Stimulated activated memory B cell treated with anti-CD40 and anti-IgM and Interleukin-4, amounts not matched to agents 10 μg/mL and 1 μg/mL and 100 μg/mL, for 72 hours (primary cell): ENCODE measurements around the gene POU2AF1.

Experiments used
- ATAC-seq: fragments of 150-1000 bp; cut with Tn5 transposase; 2 replicates; pipeline ENCODE4 v1.10.0; 2021
- H3K27ac Mint-ChIP-seq: one replicate; pipeline ENCODE4 v1.8.0; 2022; ENCODE audit warnings: mild to moderate bottlenecking, mixed read lengths
- H3K27me3 Mint-ChIP-seq: one replicate; pipeline ENCODE4 v1.8.0; 2022; ENCODE audit warnings: mixed read lengths
- H3K36me3 Mint-ChIP-seq: one replicate; pipeline ENCODE4 v1.8.0; 2022; ENCODE audit warnings: mixed read lengths
- H3K4me1 Mint-ChIP-seq: one replicate; pipeline ENCODE4 v1.8.0; 2022; ENCODE audit warnings: mixed read lengths
- H3K4me3 Mint-ChIP-seq: one replicate; pipeline ENCODE4 v1.8.0; 2022; ENCODE audit warnings: mild to moderate bottlenecking, moderate library complexity, mixed read lengths
- H3K9me3 Mint-ChIP-seq: one replicate; pipeline ENCODE4 v1.8.0; 2022; ENCODE audit warnings: mixed read lengths

The POU2AF1 gene

DNA sequence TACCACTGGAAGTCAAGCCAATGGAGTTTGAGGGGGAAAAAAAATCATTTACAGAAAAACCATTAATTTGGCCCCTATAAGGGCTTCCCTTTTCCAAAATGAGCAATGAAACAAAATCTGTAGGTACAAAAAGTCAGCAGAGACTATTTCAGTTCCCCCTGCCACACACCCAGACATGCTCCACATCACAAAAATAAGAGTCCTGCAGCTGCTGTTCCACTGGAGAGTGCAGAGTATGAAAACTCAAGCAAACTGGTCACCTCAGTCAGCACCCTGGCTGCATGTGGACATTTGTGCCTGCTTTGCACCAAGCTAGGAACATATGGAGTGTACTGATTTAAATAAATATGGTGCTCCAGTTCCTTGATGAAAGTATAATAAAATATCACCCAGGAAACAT is 15.1 kb downstream of the POU2AF1 start:
- Mint-ChIP-seq H3K27ac (no peak overlapping the region), H3K27me3 (no peaks in the 10 kb centered on the region), H3K9me3 (no peaks in the 10 kb centered on the region), H3K4me3 (peak overlapping the region; percentile 67), H3K4me1 (peaks cover 84% of the 10 kb centered on the region), H3K36me3 (peaks cover 65% of the 10 kb centered on the region)
- ATAC-seq, result peak; percentile 69

- H3K4me3 Mint-ChIP-seq, result peak overlapping the region; percentile 51
- H3K36me3 Mint-ChIP-seq, result peaks cover 61% of the 10 kb centered on the region
- H3K27ac Mint-ChIP-seq, result no peak overlapping the region
- no peaks in the 10 kb centered on the region for H3K27me3 Mint-ChIP-seq
- peaks cover 73% of the 10 kb centered on the region for H3K4me1 Mint-ChIP-seq
- no peaks in the 10 kb centered on the region for H3K9me3 Mint-ChIP-seq
- no peak for ATAC-seq
Observed at GRCh38 chr11:111362887-111363411, 16.1 kb downstream of the POU2AF1 start.

- Mint-ChIP-seq H3K27ac (no peak overlapping the region), H3K4me3 (peak overlapping the region; percentile 8), H3K9me3 (no peaks in the 10 kb centered on the region), H3K27me3 (no peaks in the 10 kb centered on the region), H3K36me3 (peaks cover 61% of the 10 kb centered on the region), H3K4me1 (peaks cover 68% of the 10 kb centered on the region)
- ATAC-seq, result no peak
Observed at GRCh38 chr11:111361874-111362273, 17.2 kb downstream of the POU2AF1 start.

DNA sequence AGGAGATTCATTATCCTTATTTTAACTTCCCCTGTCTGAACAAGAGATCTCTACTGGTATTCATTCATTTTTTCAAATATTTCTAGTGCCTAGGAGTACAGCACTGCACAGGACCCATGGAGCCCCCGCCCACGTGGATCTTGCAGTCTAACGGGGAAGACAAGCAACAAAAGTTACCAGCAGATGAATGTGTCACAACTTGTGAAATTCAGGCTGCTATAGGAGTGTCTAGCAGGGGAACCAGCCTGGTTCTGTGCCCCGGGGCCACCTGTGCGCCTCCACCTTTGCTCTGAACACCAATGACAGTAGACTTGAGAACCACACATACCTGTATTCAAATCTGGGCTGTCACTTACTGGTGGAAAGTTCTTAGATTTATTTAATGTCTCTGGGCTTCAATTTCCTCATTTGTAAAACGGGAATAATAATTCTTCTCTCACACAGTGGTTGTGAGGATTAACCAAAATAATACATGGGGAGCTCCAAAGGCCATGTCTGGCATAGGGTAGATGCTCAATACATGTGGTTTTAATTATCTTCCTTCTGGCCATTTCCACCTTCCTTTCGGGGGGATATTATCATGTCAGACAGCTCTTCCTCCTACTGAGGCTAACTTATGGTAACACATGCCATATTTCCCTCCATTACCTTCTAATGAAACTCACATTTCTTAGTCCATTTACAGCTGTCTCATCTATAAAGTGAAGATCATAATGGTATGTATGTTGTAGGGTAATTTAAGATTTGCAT is 17.8 kb downstream of the POU2AF1 start:
- Mint-ChIP-seq H3K27me3 (no peaks in the 10 kb centered on the region), H3K36me3 (peaks cover 60% of the 10 kb centered on the region), H3K27ac (no peak overlapping the region), H3K9me3 (no peaks in the 10 kb centered on the region), H3K4me3 (peak overlapping the region; percentile 8), H3K4me1 (peaks cover 67% of the 10 kb centered on the region)
- no peak for ATAC-seq

- Mint-ChIP-seq H3K27ac (no peak overlapping the region), H3K36me3 (peaks cover 62% of the 10 kb centered on the region), H3K27me3 (no peaks in the 10 kb centered on the region), H3K9me3 (no peaks in the 10 kb centered on the region), H3K4me3 (no peak overlapping the region), H3K4me1 (peaks cover 59% of the 10 kb centered on the region)
- ATAC-seq, result no peak
Observed at GRCh38 chr11:111360150-111361043, 18.7 kb downstream of the POU2AF1 start.

GRCh38 chr11:111359223-111360149 is 19.6 kb downstream of the POU2AF1 start:
- H3K9me3 Mint-ChIP-seq, result no peaks in the 10 kb centered on the region
- no peak for ATAC-seq
- H3K27ac Mint-ChIP-seq, result no peak overlapping the region
- peaks cover 59% of the 10 kb centered on the region for H3K4me1 Mint-ChIP-seq
- H3K36me3 Mint-ChIP-seq, result peaks cover 62% of the 10 kb centered on the region
- peak overlapping the region; percentile 25 for H3K4me3 Mint-ChIP-seq
- H3K27me3 Mint-ChIP-seq, result no peaks in the 10 kb centered on the region

GRCh38 chr11:111358038-111359001 is 20.8 kb downstream of the POU2AF1 start:
- Mint-ChIP-seq H3K4me1 (peaks cover 59% of the 10 kb centered on the region), H3K9me3 (no peaks in the 10 kb centered on the region), H3K27ac (no peak overlapping the region), H3K36me3 (peaks cover 68% of the 10 kb centered on the region), H3K4me3 (no peak overlapping the region), H3K27me3 (no peaks in the 10 kb centered on the region)
- ATAC-seq, result peak; percentile 70

- H3K9me3 Mint-ChIP-seq, result no peaks in the 10 kb centered on the region
- no peak overlapping the region for H3K4me3 Mint-ChIP-seq
- H3K36me3 Mint-ChIP-seq, result peaks cover 68% of the 10 kb centered on the region
- peak overlapping the region; percentile 81 for H3K27ac Mint-ChIP-seq
- peaks cover 59% of the 10 kb centered on the region for H3K4me1 Mint-ChIP-seq
- H3K27me3 Mint-ChIP-seq, result no peaks in the 10 kb centered on the region
- no peak for ATAC-seq
Observed at GRCh38 chr11:111357150-111358037, 21.7 kb downstream of the POU2AF1 start.

DNA sequence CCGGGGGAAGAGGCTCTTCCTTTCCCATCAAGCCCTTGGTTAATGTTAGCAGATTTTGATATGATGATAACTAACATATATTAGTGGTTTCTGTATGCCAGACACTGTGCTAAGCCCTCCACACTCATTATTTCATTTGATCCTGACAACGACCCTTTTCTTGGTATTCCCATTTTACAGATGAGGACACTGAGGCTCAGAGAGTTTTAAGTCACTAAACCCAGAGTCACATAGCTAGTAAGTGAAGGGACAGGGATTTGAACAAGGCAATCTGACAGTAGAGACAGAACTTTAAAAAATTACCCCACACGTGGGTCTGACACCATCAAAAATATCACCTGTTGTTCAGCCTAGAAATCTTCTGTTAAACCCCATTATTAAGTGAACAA is 22.4 kb downstream of the POU2AF1 start:
- H3K27me3 Mint-ChIP-seq, result no peaks in the 10 kb centered on the region
- H3K36me3 Mint-ChIP-seq, result peaks cover 65% of the 10 kb centered on the region
- H3K27ac Mint-ChIP-seq, result peak overlapping the region; percentile 81
- H3K9me3 Mint-ChIP-seq, result no peaks in the 10 kb centered on the region
- H3K4me1 Mint-ChIP-seq, result peaks cover 55% of the 10 kb centered on the region
- no peak overlapping the region for H3K4me3 Mint-ChIP-seq
- no peak for ATAC-seq

- H3K27ac Mint-ChIP-seq, result peak overlapping the region; percentile 81
- ATAC-seq, result no peak
Observed at GRCh38 chr11:111355956-111356659, 23.0 kb downstream of the POU2AF1 start.

DNA sequence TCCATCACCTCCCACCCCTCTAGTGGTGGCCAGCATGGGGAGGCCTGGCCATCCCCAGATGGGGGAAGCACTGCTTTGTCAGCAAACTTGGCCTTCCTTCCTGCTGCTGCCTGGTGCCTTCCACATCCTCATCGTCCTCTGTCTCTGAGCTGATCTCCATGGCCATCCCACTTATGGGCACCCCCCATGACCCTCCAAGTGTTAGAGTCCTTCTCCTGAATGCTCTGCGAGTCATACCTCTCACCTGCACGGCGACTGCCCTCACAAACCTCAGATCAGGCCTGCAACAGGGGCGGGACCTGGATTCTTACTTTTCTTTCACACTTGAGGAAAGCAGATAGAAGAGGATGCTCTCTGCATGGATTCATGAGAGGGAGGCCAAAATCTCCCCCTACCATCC is 24.0 kb downstream of the POU2AF1 start:
- ATAC-seq, result no peak
- H3K4me1 Mint-ChIP-seq, result peaks cover 58% of the 10 kb centered on the region
- no peaks in the 10 kb centered on the region for H3K27me3 Mint-ChIP-seq
- peaks cover 61% of the 10 kb centered on the region for H3K36me3 Mint-ChIP-seq
- no peaks in the 10 kb centered on the region for H3K9me3 Mint-ChIP-seq
- peak overlapping the region; percentile 81 for H3K27ac Mint-ChIP-seq
- H3K4me3 Mint-ChIP-seq, result no peak overlapping the region

More at GRCh38 chr11:111355956-111356659, 23.0 kb downstream of the POU2AF1 start:
- H3K4me3 Mint-ChIP-seq, result no peak overlapping the region
- H3K9me3 Mint-ChIP-seq, result no peaks in the 10 kb centered on the region
- peaks cover 55% of the 10 kb centered on the region for H3K4me1 Mint-ChIP-seq
- H3K27me3 Mint-ChIP-seq, result no peaks in the 10 kb centered on the region
- peaks cover 64% of the 10 kb centered on the region for H3K36me3 Mint-ChIP-seq

GRCh38 chr11:111354601-111354891 is 24.5 kb downstream of the POU2AF1 start:
- no peaks in the 10 kb centered on the region for H3K9me3 Mint-ChIP-seq
- H3K27ac Mint-ChIP-seq, result peak overlapping the region; percentile 81
- H3K36me3 Mint-ChIP-seq, result peaks cover 61% of the 10 kb centered on the region
- no peak for ATAC-seq
- H3K27me3 Mint-ChIP-seq, result no peaks in the 10 kb centered on the region
- H3K4me3 Mint-ChIP-seq, result no peak overlapping the region
- H3K4me1 Mint-ChIP-seq, result peaks cover 63% of the 10 kb centered on the region
